IPS-NIHi7 (cell line): Measurements from ENCODE around the gene FAT2.
"Not testable (repeated sequence)": the region's sequence is repeated elsewhere in the genome, so short reads cannot be mapped to it uniquely, and the experiment has no call there.

Experiments
- DNase-seq: peaks from one replicate; pipeline ENCODE4 v3.0.0; 2012; ENCODE audit warnings: mixed read lengths; ENCODE audit errors: extremely low spot score

The FAT2 gene

GRCh38 chr5:151581812-151582583 is 9.1 kb downstream of the FAT2 start:
- no peak for DNase-seq

GRCh38 chr5:151581347-151581746 is 9.8 kb downstream of the FAT2 start:
- DNase-seq = no peak

- peak; percentile 57 for DNase-seq
These were observed 10.3 kb downstream of the FAT2 start for GRCh38 chr5:151580858-151581257.

GRCh38 chr5:151580239-151580638 is 10.9 kb downstream of the FAT2 start:
- DNase-seq = no peak

- DNase-seq = not testable (repeated sequence)
These were observed 12.0 kb downstream of the FAT2 start for GRCh38 chr5:151579146-151579545.

GRCh38 chr5:151578326-151579025 is 12.7 kb downstream of the FAT2 start:
- no peak for DNase-seq

- no peak for DNase-seq
These were observed 13.6 kb downstream of the FAT2 start for GRCh38 chr5:151577566-151577965.

GRCh38 chr5:151574444-151574996 is 16.6 kb downstream of the FAT2 start:
- no peak for DNase-seq

- DNase-seq = no peak
These were observed 18.3 kb downstream of the FAT2 start for GRCh38 chr5:151572657-151573368.

- DNase-seq = no peak
These were observed 19.6 kb downstream of the FAT2 start for GRCh38 chr5:151571270-151572173.

- peak; percentile 41 for DNase-seq
These were observed 20.4 kb downstream of the FAT2 start for GRCh38 chr5:151570512-151571269.

GRCh38 chr5:151570058-151570457 is 21.1 kb downstream of the FAT2 start:
- no peak for DNase-seq

GRCh38 chr5:151569132-151570046 is 21.7 kb downstream of the FAT2 start:
- DNase-seq = no peak

- DNase-seq = no peak
These were observed 23.1 kb downstream of the FAT2 start for GRCh38 chr5:151568036-151568435.

GRCh38 chr5:151565971-151566370 is 25.2 kb downstream of the FAT2 start:
- no peak for DNase-seq

- no peak for DNase-seq
These were observed 29.0 kb downstream of the FAT2 start for GRCh38 chr5:151562019-151562707.

- DNase-seq = no peak
These were observed 33.2 kb downstream of the FAT2 start for GRCh38 chr5:151557951-151558350.

GRCh38 chr5:151557466-151557865 is 33.7 kb downstream of the FAT2 start:
- no peak for DNase-seq

- DNase-seq = no peak
These were observed 34.3 kb downstream of the FAT2 start for GRCh38 chr5:151556806-151557205.
